Psoas muscle (tissue), 8 donors: Measurements from ENCODE around the gene FARP1. TPM values are rescaled to one million over a fixed set of nuclear protein-coding genes. Genes with fewer than 3 reads are reported as not detected.

Experiments
- ATAC-seq, 4 donors: fragments of 200-7000 bp; cut with Tn5 transposase; one replicate each; pipeline ENCODE4 v1.9.1; 2020; ENCODE audit warnings: moderate library complexity in 3 of 4, mild to moderate bottlenecking in 2 of 4
- DNase-seq, 2 donors: peaks; one replicate each; pipeline ENCODE4 v3.0.0-alpha.2; 2020
- H3K27ac ChIP-seq: fragments of 200-600 bp; one replicate; pipeline ENCODE4 v1.8.0; 2022
- H3K27me3 ChIP-seq, 3 donors: fragments of 200-600 bp in 1 of 3; one replicate each; pipeline versions ENCODE4 v1.6.1 to v1.8.0; 2013 to 2022; ENCODE audit warnings: low read length in 2 of 3, mild to moderate bottlenecking in 2 of 3, moderate library complexity in 1 of 3; ENCODE audit not compliant: insufficient read depth in 3 of 3
- H3K36me3 ChIP-seq, 2 donors: fragments of 200-600 bp in 1 of 2; one replicate each; pipeline versions ENCODE4 v1.6.1 to v1.8.0; 2013 to 2022; ENCODE audit warnings: low read depth in 1 of 2, mild to moderate bottlenecking in 1 of 2, moderate library complexity in 1 of 2; ENCODE audit not compliant: insufficient read depth in 1 of 2
- H3K4me1 ChIP-seq: fragments of 200-600 bp; one replicate; pipeline ENCODE4 v1.8.0; 2022
- H3K4me3 ChIP-seq: fragments of 200-600 bp; one replicate; pipeline ENCODE4 v1.8.0; 2022; ENCODE audit warnings: mild to moderate bottlenecking
- H3K9me3 ChIP-seq: fragments of 200-600 bp; one replicate; pipeline ENCODE4 v1.8.0; 2022
- CTCF ChIP-seq: fragments of 200-600 bp; IDR thresholded peaks from one replicate; pipeline ENCODE4 v1.8.0; 2022; ENCODE audit warnings: antibody characterized with exemption
- WGBS, 3 donors: extraction: QIAGEN DNeasy Blood & Tissue Kit; methylation state at CpG; one replicate each; pipeline versions ENCODE4 v1.1.6 to v1.1.7; 2013; 5-methylcytosine and 5-hydroxymethylcytosine counted together
- intact Hi-C, 2 donors: fragments of 100-400 bp; cut with DNase I; formaldehyde crosslinking; loops; one replicate each; pipeline versions ENCODE4 v1.11.0 to v1.14.2; 2022
- polyA plus RNA-seq, 3 donors: library from polyadenylated mRNA; stranded (reverse); fragments of 200-250 nt; gene quantifications; one replicate each; pipeline ENCODE4 v1.2.3, GENCODE V29; 2013
- total RNA-seq, 4 donors: library from RNA; stranded (reverse); fragmentation: NEBNext Ultra II Directional in 2 of 4; extraction: Animal tissue kit (Norgen Biotek cat#: 25700) in 2 of 4; gene quantifications; one replicate each; pipeline versions ENCODE4 v1.2.1 to v1.2.4, GENCODE V29; 2021 to 2023
- donor health status: healthy with polysubstance abuse.
- donor health status: DM: no; HTN: no; CAD: no; lungs with moderate emphysema.
- donor health status: Bipolar disorder and iron deficiency.
- donor health status: healthy.
- donor health status: DM: yes; HTN: yes; CAD: no.
- donor health status: DM: no; HTN: no; CAD: no.
- donor health status: DM: no; HTN: no; CAD: no.
- donor health status: DM: yes; HTN: yes; CAD: no.

Gene FARP1
- total and polyA plus RNA-seq, 7 donors: 5.7 to 19.4 (median 9.2) TPM

GRCh38 chr13:98496966-98497365, 354.1 kb downstream of the FARP1 start:
- no peak for DNase-seq
- H3K4me1 ChIP-seq: peaks cover 33% of the 10 kb centered on the region
- no peak for TF ChIP-seq CTCF
- ATAC-seq: peak in 1 of 4 donors; percentile 21
- H3K36me3 ChIP-seq: no peaks in the 10 kb centered on the region
- H3K27me3 ChIP-seq: no peaks in the 10 kb centered on the region
- intact Hi-C loops: no loop called here
- H3K27ac ChIP-seq: no peak overlapping the region
- no peak overlapping the region for H3K4me3 ChIP-seq
- 67 to 79% (median 77%) methylated on average over 8 of the region's 8 CpGs for WGBS, 3 donors
- no peaks in the 10 kb centered on the region for H3K9me3 ChIP-seq

GRCh38 chr13:98500963-98501421, 358.1 kb downstream of the FARP1 start:
- no peaks in the 10 kb centered on the region for H3K9me3 ChIP-seq
- no peak overlapping the region for H3K27ac ChIP-seq
- no peaks in the 10 kb centered on the region for H3K36me3 ChIP-seq
- intact Hi-C loops: no loop called here
- ATAC-seq (no peak), DNase-seq (no peak)
- peaks cover 37% of the 10 kb centered on the region for H3K4me1 ChIP-seq
- WGBS, 3 donors: 95 to 99% (median 97%) methylated on average over 10 of the region's 10 CpGs
- H3K4me3 ChIP-seq: no peak overlapping the region
- TF ChIP-seq CTCF: no peak
- H3K27me3 ChIP-seq: no peaks in the 10 kb centered on the region

DNA sequence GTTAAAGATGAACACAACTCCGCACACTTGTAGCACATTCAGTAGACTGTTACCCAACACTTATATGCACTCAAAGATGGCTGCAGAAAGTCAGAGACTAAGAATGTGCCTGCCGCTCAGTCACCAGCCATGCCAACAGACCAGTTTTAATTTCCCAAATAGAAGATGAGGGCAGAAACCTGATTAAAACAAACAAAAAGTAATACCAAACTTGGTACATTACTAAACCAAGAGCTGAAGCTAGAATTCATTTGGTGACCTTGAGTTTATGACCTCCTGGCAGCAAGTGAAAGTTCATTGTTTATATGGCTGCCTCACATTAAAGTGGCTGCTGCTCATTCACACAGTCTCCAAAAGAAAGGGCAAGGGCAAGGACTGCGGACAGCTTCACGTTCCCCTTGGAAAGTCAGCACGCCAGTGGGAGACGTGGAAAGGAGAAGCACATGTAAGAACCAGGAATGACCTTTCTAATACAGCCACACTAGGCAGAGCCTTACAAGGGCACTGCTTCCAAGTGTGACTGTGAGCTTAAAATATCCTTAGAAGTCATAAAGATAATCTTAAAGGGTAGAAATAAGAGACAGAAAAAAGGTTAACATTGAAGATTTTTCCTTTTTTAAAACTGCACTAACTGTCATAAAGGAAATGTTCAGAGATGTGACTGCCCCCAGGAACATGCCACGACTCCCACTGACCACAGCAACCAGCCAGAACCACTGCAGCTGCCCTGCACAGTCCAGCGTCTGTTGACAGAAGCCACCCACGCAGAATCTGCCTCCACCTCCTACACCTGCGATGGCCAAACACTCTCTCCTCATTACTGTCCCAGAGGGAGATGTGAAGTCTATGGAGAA, 360.5 kb downstream of the FARP1 start:
- DNase-seq (no peak), ATAC-seq (peak; percentile 67 to 76 (median 72))
- peak overlapping the region; percentile 71 for H3K27ac ChIP-seq
- peak overlapping the region; percentile 1 for H3K4me3 ChIP-seq
- H3K36me3 ChIP-seq: no peaks in the 10 kb centered on the region
- intact Hi-C loops: no loop called here
- H3K4me1 ChIP-seq: peaks cover 42% of the 10 kb centered on the region
- WGBS, 3 donors: 34 to 42% (median 40%) methylated on average over 10 of the region's 10 CpGs
- TF ChIP-seq CTCF: no peak
- H3K9me3 ChIP-seq: no peaks in the 10 kb centered on the region
- no peaks in the 10 kb centered on the region for H3K27me3 ChIP-seq

GRCh38 chr13:98504029-98504351, 361.1 kb downstream of the FARP1 start:
- H3K4me3 ChIP-seq: peak overlapping the region; percentile 1
- DNase-seq (no peak), ATAC-seq (no peak)
- no peaks in the 10 kb centered on the region for H3K27me3 ChIP-seq
- no peaks in the 10 kb centered on the region for H3K36me3 ChIP-seq
- 15 to 23% (median 22%) methylated on average over 1 of the region's 1 CpG for WGBS, 3 donors
- peak overlapping the region; percentile 71 for H3K27ac ChIP-seq
- no peak for TF ChIP-seq CTCF
- H3K9me3 ChIP-seq: no peaks in the 10 kb centered on the region
- H3K4me1 ChIP-seq: peaks cover 48% of the 10 kb centered on the region
- intact Hi-C loops: no loop called here
